Adrenal gland (tissue), 12 donors: ENCODE measurements around the gene B3GLCT. TPM values are rescaled to one million over a fixed set of nuclear protein-coding genes. Genes with fewer than 3 reads are reported as not detected.
"Not testable (repeated sequence)": the region's sequence is repeated elsewhere in the genome, so short reads cannot be mapped to it uniquely, and the experiment has no call there.

ENCODE experiments used
- DNase-seq, 7 donors: peaks; one replicate each; pipeline ENCODE4 v3.0.0-alpha.2; 2019 to 2020
- H3K27ac ChIP-seq, 5 donors: fragments of 200-600 bp; sonication (generic) in 4 of 5; 1 replicate in 3 of 5; 2 replicates in 2 of 5; pipeline versions ENCODE4 v1.5.1 to v1.8.0; 2016 to 2020; ENCODE audit warnings: mild to moderate bottlenecking in 1 of 5
- H3K27me3 ChIP-seq: fragments of 200-600 bp; 2 replicates; pipeline ENCODE4 v1.8.0; 2021
- H3K36me3 ChIP-seq, 2 donors: fragments of 200-600 bp; replicated peaks in 1 of 2; 1 replicate in 1 of 2; 2 replicates in 1 of 2; pipeline versions ENCODE4 v1.5.1 to v1.8.0; 2018 to 2022
- H3K4me1 ChIP-seq, 2 donors: fragments of 200-600 bp; replicated peaks in 1 of 2; 1 replicate in 1 of 2; 2 replicates in 1 of 2; pipeline versions ENCODE4 v1.5.1 to v1.8.0; 2018 to 2021
- H3K4me3 ChIP-seq, 4 donors: fragments of 200-600 bp; sonication (generic) in 3 of 4; one replicate each; pipeline ENCODE4 v1.5.1; 2016 to 2018
- H3K9me3 ChIP-seq, 3 donors: fragments of 200-600 bp; sonication (generic) in 1 of 3; replicated peaks in 1 of 3; 1 replicate in 2 of 3; 2 replicates in 1 of 3; pipeline versions ENCODE4 v1.5.1 to v1.8.0; 2016 to 2021
- POLR2A ChIP-seq, 2 donors: fragments of 450-650 bp; IDR thresholded peaks; one replicate each; pipeline ENCODE4 v1.6.1; 2017; ENCODE audit warnings: antibody characterized with exemption in 2 of 2, mild to moderate bottlenecking in 2 of 2, moderate library complexity in 1 of 2
- WGBS, 4 donors: extraction: QIAGEN DNeasy Blood & Tissue Kit in 2 of 4; methylation state at CpG; one replicate each; pipeline versions ENCODE4 v1.1.5 to v1.1.7; 2013 to 2017; 5-methylcytosine and 5-hydroxymethylcytosine counted together
- intact Hi-C, 2 donors: fragments of 100-400 bp; cut with DNase I; formaldehyde crosslinking; loops; one replicate each; pipeline versions ENCODE4 v1.14.1 to v1.15.0; 2022 to 2023
- polyA plus RNA-seq, 3 donors: library from polyadenylated mRNA; stranded (reverse); fragments of 200-250 nt in 2 of 3; fragments of 350-450 nt in 1 of 3; fragmentation: Illumina TruSeq in 1 of 3; extraction: RNeasy Lipid Tissue Mini Kit (QIAGEN cat#74804) in 1 of 3; gene quantifications; one replicate each; pipeline ENCODE4 v1.2.3, GENCODE V29; 2013 to 2014
- total RNA-seq, 9 donors: library from RNA; depleted of rRNA in 4 of 9; stranded (reverse); fragments of >200 nt in 4 of 9; fragments of 120-200 nt in 1 of 9; fragmentation: NEBNext Ultra II Directional in 1 of 9; extraction: Animal tissue kit (Norgen Biotek cat#: 25700) in 1 of 9; gene quantifications; one replicate each; pipeline versions ENCODE4 v1.1.0 to v1.2.4, GENCODE V29; 2013 to 2023
- TF ChIP-seq, protein P1 (sequence below), 6 experiments: fragments of 450-650 bp in 4 of 6; fragments of 200-600 bp in 2 of 6; sonication (generic) in 1 of 6; IDR thresholded peaks; 1 replicate in 5 of 6; 2 replicates in 1 of 6; pipeline versions ENCODE4 v1.5.1 to v1.8.0; 2016 to 2021; ENCODE audit warnings: antibody characterized with exemption in 6 of 6, mild to moderate bottlenecking in 2 of 6, moderate library complexity in 1 of 6
- donor health status: healthy with polysubstance abuse.
- donor health status: Bipolar disorder and iron deficiency.
- donor health status: DM: yes; HTN: yes; CAD: no.
- donor health status: DM: no; HTN: no; CAD: no.
- donor health status: DM: no; HTN: no; CAD: no.
- donor health status: DM: yes; HTN: yes; CAD: no.

Gene B3GLCT
- total and polyA plus RNA-seq, 12 donors = 1.9 to 6.4 (median 3.5) TPM

DNA sequence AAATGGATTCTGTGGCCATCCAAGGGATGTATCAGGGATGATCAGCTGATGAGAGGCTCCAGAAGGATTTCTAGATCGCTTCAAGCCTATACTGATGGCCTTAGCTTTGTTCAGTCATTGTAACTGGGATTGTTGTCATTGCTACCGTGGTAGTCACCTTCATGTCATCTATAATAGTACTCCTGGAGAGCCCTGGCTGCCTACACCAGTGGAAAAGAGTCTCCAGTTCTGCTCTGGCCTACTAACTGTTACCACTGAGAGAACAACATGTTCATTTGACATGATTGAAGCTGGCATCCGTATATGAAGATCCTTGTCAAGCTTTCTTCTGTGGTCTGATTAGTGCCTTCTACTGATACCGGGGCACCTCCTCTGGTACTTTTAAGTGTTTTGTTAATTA, 131.3 kb downstream of the B3GLCT start:
- WGBS, 4 donors = 94 to 99% (median 95%) methylated on average over 4 of the region's 4 CpGs
- Histone ChIP-seq H3K4me3 (no peak overlapping the region), H3K4me1 (no peaks in the 10 kb centered on the region), H3K9me3 (no peaks in the 10 kb centered on the region), H3K27me3 (no peaks in the 10 kb centered on the region), H3K27ac (no peak overlapping the region), H3K36me3 (no peaks in the 10 kb centered on the region)
- intact Hi-C loops = no loop called here
- no peak for DNase-seq
- TF ChIP-seq POLR2A (IDR thresholded peaks at IDR 0.05) = no peak
- TF ChIP-seq, protein P1, sequence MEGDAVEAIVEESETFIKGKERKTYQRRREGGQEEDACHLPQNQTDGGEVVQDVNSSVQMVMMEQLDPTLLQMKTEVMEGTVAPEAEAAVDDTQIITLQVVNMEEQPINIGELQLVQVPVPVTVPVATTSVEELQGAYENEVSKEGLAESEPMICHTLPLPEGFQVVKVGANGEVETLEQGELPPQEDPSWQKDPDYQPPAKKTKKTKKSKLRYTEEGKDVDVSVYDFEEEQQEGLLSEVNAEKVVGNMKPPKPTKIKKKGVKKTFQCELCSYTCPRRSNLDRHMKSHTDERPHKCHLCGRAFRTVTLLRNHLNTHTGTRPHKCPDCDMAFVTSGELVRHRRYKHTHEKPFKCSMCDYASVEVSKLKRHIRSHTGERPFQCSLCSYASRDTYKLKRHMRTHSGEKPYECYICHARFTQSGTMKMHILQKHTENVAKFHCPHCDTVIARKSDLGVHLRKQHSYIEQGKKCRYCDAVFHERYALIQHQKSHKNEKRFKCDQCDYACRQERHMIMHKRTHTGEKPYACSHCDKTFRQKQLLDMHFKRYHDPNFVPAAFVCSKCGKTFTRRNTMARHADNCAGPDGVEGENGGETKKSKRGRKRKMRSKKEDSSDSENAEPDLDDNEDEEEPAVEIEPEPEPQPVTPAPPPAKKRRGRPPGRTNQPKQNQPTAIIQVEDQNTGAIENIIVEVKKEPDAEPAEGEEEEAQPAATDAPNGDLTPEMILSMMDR (IDR thresholded peaks at IDR 0.05) = no peak

DNA sequence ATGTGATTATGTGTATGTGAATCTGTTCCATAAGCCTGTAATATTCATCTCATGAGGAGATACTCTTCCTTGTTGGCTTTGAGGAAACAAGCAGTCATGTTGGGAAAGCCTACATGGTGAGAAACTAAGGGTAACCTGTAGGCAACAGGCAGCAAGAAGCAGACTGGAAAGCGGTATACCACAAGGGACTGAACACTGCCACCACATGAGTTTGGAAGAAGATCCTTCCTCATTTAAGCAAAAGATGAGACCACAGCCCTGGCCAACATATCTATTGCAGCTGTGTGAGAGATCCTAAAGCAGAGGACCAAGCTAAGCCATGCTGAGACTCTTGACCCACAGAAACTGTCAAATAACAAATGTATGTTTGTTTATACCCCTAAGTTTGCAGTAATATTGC, 134.8 kb downstream of the B3GLCT start:
- DNase-seq = no peak
- Histone ChIP-seq H3K4me1 (no peaks in the 10 kb centered on the region), H3K4me3 (no peak overlapping the region), H3K9me3 (no peaks in the 10 kb centered on the region), H3K27ac (no peak overlapping the region), H3K36me3 (no peaks in the 10 kb centered on the region), H3K27me3 (no peaks in the 10 kb centered on the region)
- 61 to 100% (median 95%) methylated on average over 1 of the region's 1 CpG for WGBS, 4 donors
- no peak for TF ChIP-seq POLR2A (IDR thresholded peaks at IDR 0.05)
- TF ChIP-seq, protein P1 (IDR thresholded peaks at IDR 0.05) = no peak
- intact Hi-C loops = no loop called here

- Histone ChIP-seq H3K4me3 (no peak overlapping the region), H3K27ac (no peak overlapping the region), H3K27me3 (no peaks in the 10 kb centered on the region), H3K9me3 (no peaks in the 10 kb centered on the region), H3K4me1 (no peaks in the 10 kb centered on the region), H3K36me3 (no peaks in the 10 kb centered on the region)
- intact Hi-C loops = no loop called here
- 76 to 83% (median 80%) methylated on average over 6 of the region's 6 CpGs for WGBS, 4 donors
- DNase-seq = no peak
- TF ChIP-seq, protein P1 (IDR thresholded peaks at IDR 0.05) = no peak
- TF ChIP-seq POLR2A (IDR thresholded peaks at IDR 0.05) = no peak
Measured at GRCh38 chr13:31334994-31335557, 135.3 kb downstream of the B3GLCT start.

GRCh38 chr13:31339616-31340015, 139.8 kb downstream of the B3GLCT start:
- H3K27ac ChIP-seq, H3K4me1 ChIP-seq, H3K9me3 ChIP-seq, H3K36me3 ChIP-seq, intact Hi-C loops, H3K4me3 ChIP-seq, DNase-seq, H3K27me3 ChIP-seq: not testable (repeated sequence)
- WGBS, 4 donors = 60 to 95% (median 88%) methylated on average over 1 to 21 of the region's 22 CpGs

DNA sequence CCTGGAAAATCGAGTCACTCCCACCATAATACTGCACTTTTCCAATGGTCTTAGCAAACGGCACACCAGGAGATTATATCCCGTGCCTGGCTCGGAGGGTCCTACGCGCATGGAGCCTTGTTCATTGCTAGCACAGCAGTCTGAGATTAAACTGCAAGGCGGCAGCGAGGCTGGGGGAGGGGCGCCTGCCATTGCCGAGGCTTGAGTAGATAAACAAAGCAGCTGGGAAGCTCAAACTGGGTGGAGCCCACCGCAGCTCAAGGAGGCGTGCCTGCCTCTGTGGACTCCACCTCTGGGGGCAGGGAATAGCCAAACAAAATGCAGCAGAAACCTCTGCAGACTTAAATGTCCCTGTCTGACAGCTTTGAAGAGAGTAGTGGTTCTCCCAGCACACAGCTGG, 141.1 kb downstream of the B3GLCT start:
- intact Hi-C loops, H3K36me3 ChIP-seq, H3K4me1 ChIP-seq, H3K4me3 ChIP-seq, H3K27ac ChIP-seq, H3K9me3 ChIP-seq, H3K27me3 ChIP-seq, DNase-seq: not testable (repeated sequence)
- 73 to 90% (median 82%) methylated on average over 12 of the region's 12 CpGs for WGBS, 4 donors
